HCT116 (cell line): ENCODE results near the gene C11orf87. TPM values are rescaled to one million over a fixed set of nuclear protein-coding genes. Genes with fewer than 3 reads are reported as not detected.

ENCODE experiments used
- ATAC-seq: fragments of 200-7000 bp; cut with Tn5 transposase; 2 replicates; pipeline ENCODE4 v1.9.1; 2020; ENCODE audit warnings: mild to moderate bottlenecking, moderate library complexity
- BruUV-seq: library from RNA; stranded (reverse); fragments of 400-500 nt; replicated peaks from 2 replicates; lab custom pipeline; 2021; lab: Mats Ljungman, UMichigan
- CTCF ChIA-PET: fragments of 300-600 bp; sonication (Branson Sonifier 250); formaldehyde crosslinking; loops from one replicate; lab custom pipeline; 2021; ENCODE audit warnings: antibody characterized with exemption; lab: Charles Lee
- POLR2A ChIA-PET: fragments of 300-600, 350-600 bp; sonication (Branson Sonifier 250); formaldehyde crosslinking; loops from one replicate; lab custom pipeline; 2021; ENCODE audit warnings: antibody characterized with exemption; lab: Charles Lee
- RAD21 ChIA-PET, 2 experiments: fragments of 300-600 bp; sonication (Branson Sonifier 250); formaldehyde crosslinking; loops; one replicate each; lab custom pipeline; 2023; ENCODE audit warnings: low total read pairs in 2 of 2; ENCODE audit not compliant: uncharacterized antibody in 2 of 2, unreplicated experiment in 2 of 2, low non-redundant PET in 1 of 2; lab: Charles Lee
- DNase-seq: peaks from one replicate; pipeline ENCODE4 v3.0.0-alpha.2; 2010; ENCODE audit warnings: low read depth, low spot score
- H2AFZ ChIP-seq: fragments of 200-600 bp; shearing (Covaris generic), sonication (generic); 2 replicates; pipeline ENCODE4 v1.6.1; 2017; ENCODE audit warnings: low read depth, mixed run types, mixed read lengths, antibody characterized with exemption, low read length; ENCODE audit not compliant: poor library complexity, severe bottlenecking
- H3K27ac ChIP-seq: 2 replicates; pipeline ENCODE4 v1.5.1; 2012; ENCODE audit warnings: low read depth, low read length
- H3K27me3 ChIP-seq: fragments of 200-600 bp; sonication (generic); 2 replicates; pipeline ENCODE4 v1.6.1; 2016; ENCODE audit warnings: mixed run types, low read length, mixed read lengths; ENCODE audit not compliant: insufficient read depth
- H3K36me3 ChIP-seq, 2 experiments: fragments of 200-500 bp in 1 of 2; fragments of 200-600 bp in 1 of 2; sonication (Bioruptor generic) in 1 of 2; sonication (generic) in 1 of 2; 2 replicates each; pipeline versions ENCODE4 v1.5.1 to v1.6.1; 2014 to 2016; ENCODE audit warnings: low read length in 2 of 2, inconsistent platforms in 1 of 2, mixed read lengths in 1 of 2, mixed run types in 1 of 2; ENCODE audit not compliant: insufficient read depth in 2 of 2, control insufficient read depth in 1 of 2
- H3K4me1 ChIP-seq, 2 experiments: fragments of 200-600 bp in 1 of 2; sonication (generic) in 1 of 2; 2 replicates each; pipeline versions ENCODE4 v1.5.1 to v1.6.1; 2012 to 2017; ENCODE audit warnings: low read length in 2 of 2, inconsistent platforms in 1 of 2, mild to moderate bottlenecking in 1 of 2, mixed read lengths in 1 of 2, mixed run types in 1 of 2, moderate library complexity in 1 of 2; ENCODE audit not compliant: insufficient read depth in 2 of 2, control insufficient read depth in 1 of 2
- H3K4me2 ChIP-seq: fragments of 200-600 bp; sonication (generic); 2 replicates; pipeline ENCODE4 v1.6.1; 2017; ENCODE audit warnings: mixed run types, low read length, mixed read lengths
- H3K4me3 ChIP-seq, 2 experiments: fragments of 200-600 bp in 1 of 2; sonication (generic) in 1 of 2; replicated peaks in 1 of 2; 2 replicates each; pipeline ENCODE4 v1.5.1; 2011 to 2016; ENCODE audit warnings: low read length in 2 of 2, control low read depth in 1 of 2, low read depth in 1 of 2, mild to moderate bottlenecking in 1 of 2, mixed read lengths in 1 of 2, mixed run types in 1 of 2
- H3K79me2 ChIP-seq: fragments of 200-600 bp; sonication (generic); 2 replicates; pipeline ENCODE4 v1.6.1; 2017; ENCODE audit warnings: mild to moderate bottlenecking, mixed run types, low read length, moderate library complexity, mixed read lengths; ENCODE audit not compliant: insufficient read depth
- H3K9ac ChIP-seq: fragments of 200-600 bp; sonication (generic); 2 replicates; pipeline ENCODE4 v1.6.1; 2016; ENCODE audit warnings: low read length, mixed read lengths
- H3K9me2 ChIP-seq: fragments of 200-600 bp; sonication (generic), shearing (Covaris generic); 2 replicates; pipeline ENCODE4 v1.6.1; 2017; ENCODE audit warnings: mixed run types, mild to moderate bottlenecking, moderate library complexity; ENCODE audit not compliant: insufficient read depth
- H3K9me3 ChIP-seq, 2 experiments: fragments of 200-500 bp in 1 of 2; fragments of 200-600 bp in 1 of 2; sonication (Bioruptor generic) in 1 of 2; sonication (generic) in 1 of 2; 2 replicates each; pipeline ENCODE4 v1.6.1; 2014 to 2017; ENCODE audit warnings: low read length in 2 of 2, mixed read lengths in 2 of 2, inconsistent platforms in 1 of 2, low read depth in 1 of 2, mild to moderate bottlenecking in 1 of 2, mixed run types in 1 of 2, moderate library complexity in 1 of 2; ENCODE audit not compliant: control insufficient read depth in 1 of 2, insufficient read depth in 1 of 2
- H4K20me1 ChIP-seq: fragments of 200-600 bp; sonication (generic), shearing (Covaris generic); 2 replicates; pipeline ENCODE4 v1.6.1; 2017; ENCODE audit warnings: mixed run types, mild to moderate bottlenecking, moderate library complexity; ENCODE audit not compliant: insufficient read depth
- ATF3 ChIP-seq: IDR thresholded peaks from 2 replicates; pipeline ENCODE4 v1.6.1; 2012
- CBX3 ChIP-seq: IDR thresholded peaks from 2 replicates; pipeline ENCODE4 v1.6.1; 2012; ENCODE audit warnings: low read depth
- EGR1 ChIP-seq: IDR thresholded peaks from 2 replicates; pipeline ENCODE4 v1.6.1; 2012; ENCODE audit warnings: low read depth
- EZH2 ChIP-seq: fragments of 200-600 bp; sonication (generic); IDR thresholded peaks from 2 replicates; pipeline ENCODE4 v1.6.1; 2017; ENCODE audit warnings: antibody characterized with exemption, mixed run types
- FOSL1 ChIP-seq: IDR thresholded peaks from 2 replicates; pipeline ENCODE4 v1.6.1; 2012; ENCODE audit warnings: low read depth
- MAX ChIP-seq: IDR thresholded peaks from 2 replicates; pipeline ENCODE4 v1.6.1; 2012
- RAD21 ChIP-seq: IDR thresholded peaks from 2 replicates; pipeline ENCODE4 v1.6.1; 2012; ENCODE audit warnings: low read depth, mild to moderate bottlenecking
- REST ChIP-seq: IDR thresholded peaks from 2 replicates; pipeline ENCODE4 v1.6.1; 2012; ENCODE audit warnings: low read depth
- SP1 ChIP-seq: IDR thresholded peaks from 2 replicates; pipeline ENCODE4 v1.6.1; 2012; ENCODE audit warnings: low read depth
- SRF ChIP-seq: IDR thresholded peaks from 2 replicates; pipeline ENCODE4 v1.6.1; 2012; ENCODE audit warnings: low read depth
- TCF7L2 ChIP-seq: IDR thresholded peaks from 2 replicates; pipeline ENCODE4 v1.7.0; 2011; ENCODE audit warnings: borderline replicate concordance, inconsistent platforms; ENCODE audit not compliant: insufficient read depth, insufficient read length; ENCODE audit errors: extremely low read depth
- intact Hi-C: fragments of 100-400 bp; cut with micrococcal nuclease; formaldehyde crosslinking; loops from 2 replicates; pipeline ENCODE4 v1.10.0; 2022
- total RNA-seq: library from RNA; stranded (reverse); gene quantifications from one replicate; pipeline ENCODE4 v1.2.1, GENCODE V29; 2021; ENCODE audit not compliant: unreplicated experiment

C11orf87 gene
- total RNA-seq, 1 experiment from 2014 or later, result 0.05 TPM

GRCh38 chr11:109422870-109423465 is 978 bp downstream of the C11orf87 start:
- no peaks in the 10 kb centered on the region for H3K36me3 ChIP-seq
- no peak overlapping the region for H3K4me2 ChIP-seq
- H3K4me3 ChIP-seq, result no peak overlapping the region
- no peak for DNase-seq
- RAD21 ChIA-PET, result no interaction called here
- BruUV-seq, result no TSS peak
- no peaks in the 10 kb centered on the region for H3K9me2 ChIP-seq
- no peak for TF ChIP-seq REST
- no peak for TF ChIP-seq CBX3
- no peak for TF ChIP-seq EGR1
- TF ChIP-seq RAD21, result no peak
- no peak for TF ChIP-seq MAX
- no peak for TF ChIP-seq ATF3
- TF ChIP-seq TCF7L2, result no peak
- no peak for TF ChIP-seq SP1
- TF ChIP-seq EZH2, result no peak
- TF ChIP-seq SRF, result no peak
- no peak for TF ChIP-seq FOSL1
- POLR2A ChIA-PET, result no interaction called here
- CTCF ChIA-PET, result no interaction called here
- no peaks in the 10 kb centered on the region for H3K4me1 ChIP-seq
- intact Hi-C loops, result no loop called here
- no peak for ATAC-seq
- no peaks in the 10 kb centered on the region for H3K9me3 ChIP-seq
- H3K79me2 ChIP-seq, result no peaks in the 10 kb centered on the region
- H2AFZ ChIP-seq, result no peak overlapping the region
- H3K9ac ChIP-seq, result no peak overlapping the region
- H3K27ac ChIP-seq, result no peak overlapping the region
- H3K27me3 ChIP-seq, result no peaks in the 10 kb centered on the region
- no peaks in the 10 kb centered on the region for H4K20me1 ChIP-seq
